Measurements from ENCODE around the gene OCIAD1. TPM values are rescaled to one million over a fixed set of nuclear protein-coding genes. Genes with fewer than 3 reads are reported as not detected.
"Not testable (repeated sequence)": the region's sequence is repeated elsewhere in the genome, so short reads cannot be mapped to it uniquely, and the experiment has no call there.

The OCIAD1 gene
- total RNA-seq, 1 donor, result 78.2 TPM

GRCh38 chr4:48832571-48832970, 1.7 kb downstream of the OCIAD1 start:
- peaks cover 36% of the 10 kb centered on the region for H3K36me3 ChIP-seq (ENCODE audit: insufficient read depth, low read length)
- H3K79me2 ChIP-seq (ENCODE audit: insufficient read depth, low read length), result peaks cover 52% of the 10 kb centered on the region
- no peaks in the 10 kb centered on the region for H3K27me3 ChIP-seq (ENCODE audit: insufficient read depth, low read length)
- H2AFZ ChIP-seq (ENCODE audit: low read length), result no peak overlapping the region
- H3K4me2 ChIP-seq (ENCODE audit: insufficient read depth, low read length), result peak overlapping the region; percentile 92
- H3K27ac ChIP-seq (ENCODE audit: low read depth, low read length), result peak overlapping the region; percentile 98
- DNase-seq (ENCODE audit: insufficient read length, low spot score, missing footprints), result no peak
- TF ChIP-seq CTCF (IDR thresholded peaks at IDR 0.05; ENCODE audit: extremely low read depth, low read depth, low read length), result no peak
- no peak overlapping the region for H3K4me3 ChIP-seq (ENCODE audit: insufficient read depth, low read length)
- peaks cover 13% of the 10 kb centered on the region for H3K4me1 ChIP-seq (ENCODE audit: insufficient read depth, low read length)
- H3K9me3 ChIP-seq (ENCODE audit: low read depth, low read length), result no peaks in the 10 kb centered on the region
- no peaks in the 10 kb centered on the region for H4K20me1 ChIP-seq (ENCODE audit: insufficient read depth, low read length)

- peaks cover 57% of the 10 kb centered on the region for H3K36me3 ChIP-seq (ENCODE audit: insufficient read depth, low read length)
- H3K27ac ChIP-seq (ENCODE audit: low read depth, low read length), result no peak overlapping the region
- H3K79me2 ChIP-seq (ENCODE audit: insufficient read depth, low read length), result peaks cover 77% of the 10 kb centered on the region
- H2AFZ ChIP-seq (ENCODE audit: low read length), result no peak overlapping the region
- no peaks in the 10 kb centered on the region for H3K27me3 ChIP-seq (ENCODE audit: insufficient read depth, low read length)
- H3K4me1 ChIP-seq (ENCODE audit: insufficient read depth, low read length), result peaks cover 10% of the 10 kb centered on the region
- no peak overlapping the region for H3K4me3 ChIP-seq (ENCODE audit: insufficient read depth, low read length)
- no peak for TF ChIP-seq CTCF (IDR thresholded peaks at IDR 0.05; ENCODE audit: extremely low read depth, low read depth, low read length)
- no peak overlapping the region for H3K4me2 ChIP-seq (ENCODE audit: insufficient read depth, low read length)
- DNase-seq (ENCODE audit: insufficient read length, low spot score, missing footprints), result no peak
- H3K9me3 ChIP-seq (ENCODE audit: low read depth, low read length), result no peaks in the 10 kb centered on the region
- H4K20me1 ChIP-seq (ENCODE audit: insufficient read depth, low read length), result peaks cover 10% of the 10 kb centered on the region
Measured at GRCh38 chr4:48836658-48837057, 5.8 kb downstream of the OCIAD1 start.

GRCh38 chr4:48841045-48841827, 10.3 kb downstream of the OCIAD1 start:
- Histone ChIP-seq H3K27ac (ENCODE audit: low read depth, low read length) (no peak overlapping the region), H3K4me1 (ENCODE audit: insufficient read depth, low read length) (no peaks in the 10 kb centered on the region), H3K27me3 (ENCODE audit: insufficient read depth, low read length) (no peaks in the 10 kb centered on the region), H2AFZ (ENCODE audit: low read length) (no peak overlapping the region), H3K36me3 (ENCODE audit: insufficient read depth, low read length) (peaks cover 49% of the 10 kb centered on the region), H4K20me1 (ENCODE audit: insufficient read depth, low read length) (peaks cover 10% of the 10 kb centered on the region), H3K4me3 (ENCODE audit: insufficient read depth, low read length) (no peak overlapping the region), H3K9me3 (ENCODE audit: low read depth, low read length) (no peaks in the 10 kb centered on the region), H3K4me2 (ENCODE audit: insufficient read depth, low read length) (no peak overlapping the region), H3K79me2 (ENCODE audit: insufficient read depth, low read length) (peaks cover 64% of the 10 kb centered on the region)
- TF ChIP-seq CTCF (IDR thresholded peaks at IDR 0.05; ENCODE audit: extremely low read depth, low read depth, low read length), result no peak
- DNase-seq (ENCODE audit: insufficient read length, low spot score, missing footprints), result no peak

- Histone ChIP-seq H2AFZ (ENCODE audit: low read length) (no peak overlapping the region), H3K27me3 (ENCODE audit: insufficient read depth, low read length) (no peaks in the 10 kb centered on the region), H3K9me3 (ENCODE audit: low read depth, low read length) (no peaks in the 10 kb centered on the region), H3K4me3 (ENCODE audit: insufficient read depth, low read length) (no peak overlapping the region), H3K79me2 (ENCODE audit: insufficient read depth, low read length) (peaks cover 55% of the 10 kb centered on the region), H3K4me1 (ENCODE audit: insufficient read depth, low read length) (no peaks in the 10 kb centered on the region), H3K27ac (ENCODE audit: low read depth, low read length) (no peak overlapping the region), H3K4me2 (ENCODE audit: insufficient read depth, low read length) (no peak overlapping the region), H4K20me1 (ENCODE audit: insufficient read depth, low read length) (peaks cover 8% of the 10 kb centered on the region), H3K36me3 (ENCODE audit: insufficient read depth, low read length) (peaks cover 46% of the 10 kb centered on the region)
- no peak for DNase-seq (ENCODE audit: insufficient read length, low spot score, missing footprints)
- TF ChIP-seq CTCF (IDR thresholded peaks at IDR 0.05; ENCODE audit: extremely low read depth, low read depth, low read length), result no peak
Measured at GRCh38 chr4:48844843-48845242, 14.0 kb downstream of the OCIAD1 start.

- Histone ChIP-seq H3K79me2 (ENCODE audit: insufficient read depth, low read length) (peaks cover 32% of the 10 kb centered on the region), H3K36me3 (ENCODE audit: insufficient read depth, low read length) (peaks cover 60% of the 10 kb centered on the region)
- H3K27me3 ChIP-seq (ENCODE audit: insufficient read depth, low read length); H3K27ac ChIP-seq (ENCODE audit: low read depth, low read length); DNase-seq (ENCODE audit: insufficient read length, low spot score, missing footprints); H3K4me2 ChIP-seq (ENCODE audit: insufficient read depth, low read length); H2AFZ ChIP-seq (ENCODE audit: low read length); H3K4me3 ChIP-seq (ENCODE audit: insufficient read depth, low read length); H3K4me1 ChIP-seq (ENCODE audit: insufficient read depth, low read length); H3K9me3 ChIP-seq (ENCODE audit: low read depth, low read length); H4K20me1 ChIP-seq (ENCODE audit: insufficient read depth, low read length): not testable (repeated sequence)
Measured at GRCh38 chr4:48848799-48849198, 17.9 kb downstream of the OCIAD1 start.

Data from osteoblast (primary cell).